ENCODE data around the gene TBL1X.
"Not testable (repeated sequence)": the region's sequence is repeated elsewhere in the genome, so short reads cannot be mapped to it uniquely, and the experiment has no call there.

Gene TBL1X

DNA sequence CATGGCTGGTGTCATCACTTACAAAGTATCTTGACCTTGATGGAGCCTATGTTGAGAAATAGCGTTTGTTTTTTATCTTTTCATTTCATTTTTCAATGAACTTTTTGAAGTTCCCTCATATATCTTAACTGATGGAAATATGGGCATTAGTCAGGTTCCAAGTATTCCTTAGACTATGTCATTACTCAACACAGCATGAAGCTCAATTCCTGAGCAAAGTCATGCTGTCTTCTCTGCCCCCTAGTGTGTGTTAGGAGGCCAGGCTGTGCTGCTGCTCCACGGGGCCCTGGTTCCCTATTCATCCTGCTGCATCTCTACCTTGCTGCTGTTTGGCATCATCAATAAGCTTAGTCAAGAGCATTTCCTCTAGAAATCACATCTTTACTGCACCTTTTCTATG is 259.9 kb downstream of the TBL1X start:
- FAIRE-seq: no peak

DNA sequence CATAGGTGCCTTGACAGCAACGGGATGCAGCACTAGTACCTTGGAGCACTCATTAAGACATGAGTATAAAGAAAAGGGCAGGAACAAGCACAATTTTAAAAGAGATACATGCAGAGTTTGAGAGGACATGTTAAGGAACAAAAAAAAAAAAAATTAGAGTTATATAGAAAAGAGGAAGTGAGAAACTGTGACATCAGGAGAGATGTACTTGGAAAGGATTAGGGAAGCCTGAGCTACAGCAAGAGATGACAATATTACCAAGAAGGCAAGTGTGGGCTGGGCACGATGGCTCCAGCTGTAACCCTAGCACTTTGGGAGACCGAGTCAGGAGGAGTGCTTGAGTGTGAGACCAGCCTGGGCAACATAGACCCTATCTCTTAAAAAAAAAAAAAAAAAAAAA is 263.4 kb downstream of the TBL1X start:
- FAIRE-seq: no peak

DNA sequence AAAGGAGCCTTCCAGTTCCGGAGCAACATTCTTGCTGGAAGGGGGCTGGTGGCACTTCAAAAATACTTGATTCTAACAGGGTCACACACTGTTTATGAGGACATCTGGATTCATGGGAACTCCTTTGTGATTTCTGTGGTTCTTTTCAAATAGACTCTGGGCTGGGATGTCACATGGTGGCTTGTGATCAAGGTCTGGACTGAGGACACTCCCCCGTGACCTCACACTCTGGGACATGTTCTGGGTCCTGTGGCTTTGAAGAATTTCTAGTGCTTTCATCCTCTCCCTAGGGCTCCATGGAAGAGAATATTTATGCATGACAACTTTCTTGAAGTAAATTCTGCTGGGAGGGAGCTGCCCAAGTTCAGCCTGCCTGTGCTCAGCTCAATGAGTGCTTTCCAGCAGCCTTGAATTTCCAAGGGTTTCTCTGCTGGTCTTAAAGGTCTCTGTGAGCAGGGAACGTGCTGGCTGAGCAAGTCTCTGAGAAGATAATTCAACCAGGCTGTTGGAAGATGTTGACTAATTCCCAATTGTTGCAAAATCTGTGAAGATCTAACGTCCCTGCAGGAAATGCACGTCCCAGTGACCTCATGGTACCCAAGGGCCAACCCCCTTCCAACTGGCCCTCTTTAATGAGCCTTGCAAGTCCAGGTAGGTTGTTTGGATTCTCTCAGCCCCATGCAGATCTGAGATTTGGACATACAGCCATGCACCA is 264.5 kb downstream of the TBL1X start:
- FAIRE-seq: no peak

DNA sequence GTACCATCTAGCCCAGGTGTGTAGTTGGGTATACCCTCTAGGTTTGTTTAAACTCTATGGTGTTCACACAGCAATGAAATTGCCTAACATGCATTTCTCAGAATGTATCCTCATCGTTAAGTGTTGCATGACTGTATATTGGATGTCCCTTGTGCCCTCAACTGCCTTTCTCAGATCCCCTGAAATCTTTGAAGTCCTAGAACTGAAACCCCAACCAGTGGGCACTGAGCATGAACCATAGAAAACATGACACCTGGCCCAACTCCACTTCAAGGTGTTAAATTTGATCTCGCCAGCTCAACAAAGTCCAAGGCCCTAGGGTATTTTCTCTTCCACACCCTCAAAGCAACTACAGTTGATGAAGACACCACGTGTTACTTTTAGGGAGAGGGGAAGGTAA is 265.2 kb downstream of the TBL1X start:
- no peak for FAIRE-seq

DNA sequence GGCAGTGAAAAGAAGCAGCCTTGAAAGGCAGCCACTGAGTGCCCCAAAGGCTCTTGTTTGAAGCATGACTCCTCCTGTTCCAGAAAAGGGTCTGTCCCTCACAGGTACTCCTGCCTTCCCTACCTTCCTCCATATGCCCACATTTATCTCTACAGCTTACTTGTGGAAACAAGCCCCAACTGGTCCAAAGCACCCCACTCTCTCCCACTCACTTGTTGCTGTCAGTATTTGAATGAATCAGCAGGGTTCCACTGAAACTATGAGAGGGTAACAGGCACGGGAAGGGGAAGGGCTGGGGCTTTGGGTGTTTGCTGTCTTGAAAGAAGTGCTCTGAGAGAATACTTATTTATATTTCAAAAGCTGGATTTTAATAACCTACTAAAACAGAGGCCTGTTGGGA is 265.9 kb downstream of the TBL1X start:
- no peak for FAIRE-seq

DNA sequence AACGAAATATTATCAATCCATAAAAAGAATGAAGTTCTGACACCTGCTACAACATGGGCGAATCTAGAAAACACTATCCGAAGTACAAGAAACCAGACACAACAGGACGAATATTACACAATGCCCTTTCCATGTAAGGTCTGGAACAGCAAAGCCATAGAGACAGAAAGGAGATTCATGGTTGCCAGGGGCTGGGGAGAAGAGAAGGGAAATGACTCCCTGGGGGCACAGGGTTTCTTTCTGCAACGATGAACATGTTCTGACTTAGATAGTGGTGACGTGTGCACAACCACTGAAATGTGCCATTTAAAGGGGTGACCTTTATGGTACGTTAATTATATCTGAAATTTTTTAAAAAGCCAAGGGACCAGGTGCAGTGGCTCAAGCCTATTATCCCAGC is 272.5 kb downstream of the TBL1X start:
- FAIRE-seq: no peak

DNA sequence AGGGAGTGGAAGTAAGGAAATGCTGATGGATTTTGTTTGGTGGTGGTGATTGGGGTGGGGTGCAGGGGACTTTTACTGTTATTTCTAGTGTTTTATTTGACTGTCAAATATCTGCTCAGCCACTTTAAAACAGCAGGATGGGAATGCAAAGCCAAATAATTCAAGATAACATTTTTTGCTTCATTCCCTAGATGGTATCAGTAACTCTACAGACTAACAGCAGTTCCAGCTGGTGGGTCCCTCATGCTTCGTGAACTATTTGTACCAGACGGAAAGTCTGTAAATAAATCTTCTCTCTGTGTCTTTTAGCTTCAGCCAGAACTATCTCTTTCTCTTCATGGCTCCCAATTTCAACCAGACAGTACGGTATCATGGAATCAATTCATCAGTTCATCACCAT is 273.3 kb downstream of the TBL1X start:
- FAIRE-seq: no peak

DNA sequence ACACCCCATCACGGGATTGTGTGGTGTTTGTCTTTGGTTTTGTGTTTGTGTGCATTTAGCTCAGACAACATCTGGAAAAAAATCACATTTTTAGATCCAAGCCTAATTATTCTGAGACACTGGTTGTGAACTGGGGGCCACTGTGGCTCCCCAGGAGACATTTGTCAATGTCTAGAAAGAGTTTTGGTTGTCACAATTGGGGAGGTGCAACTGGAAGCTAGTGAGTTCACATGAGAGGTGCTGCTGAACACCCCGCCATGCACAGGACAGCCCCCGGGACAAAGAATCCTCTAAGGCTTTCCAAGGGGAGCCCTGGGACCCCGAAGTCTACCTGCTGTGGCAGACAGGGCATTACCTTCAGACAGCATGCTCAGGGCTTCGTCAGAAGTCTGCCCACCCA is 274.3 kb downstream of the TBL1X start:
- FAIRE-seq: no peak

DNA sequence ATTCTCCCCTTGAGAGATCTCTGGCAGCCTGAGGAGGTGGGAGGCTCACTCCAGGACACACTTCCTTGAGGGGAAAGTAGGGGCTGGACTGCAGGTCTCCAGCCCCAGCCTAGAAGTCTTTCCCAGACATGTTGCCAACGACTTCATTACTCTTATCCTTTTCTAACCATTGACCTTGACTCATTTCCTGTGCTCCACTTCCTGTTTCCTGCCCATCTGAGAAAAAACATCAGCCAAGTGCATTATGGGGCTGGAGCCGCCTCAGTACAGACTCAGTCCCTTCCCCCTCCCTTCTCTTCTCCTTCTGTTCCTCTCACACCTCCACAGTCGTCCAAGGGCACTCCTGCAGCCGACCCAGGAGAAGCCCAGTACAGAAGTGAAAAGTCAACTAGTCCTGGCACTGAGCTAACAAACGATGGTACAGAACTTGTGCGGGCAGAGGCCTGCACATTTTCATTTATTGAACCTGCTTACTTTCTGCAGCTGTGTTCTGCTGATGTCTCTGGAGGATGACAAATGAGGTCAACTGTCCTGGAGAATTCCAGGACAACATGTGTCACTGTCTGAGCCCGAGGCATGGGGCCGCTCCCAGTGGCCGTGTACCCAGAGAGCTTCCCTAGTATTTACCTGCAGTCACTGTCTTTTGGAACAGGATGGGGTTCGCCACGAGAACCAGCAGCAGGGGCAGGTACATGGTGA is 280.7 kb downstream of the TBL1X start:
- no peak for FAIRE-seq

DNA sequence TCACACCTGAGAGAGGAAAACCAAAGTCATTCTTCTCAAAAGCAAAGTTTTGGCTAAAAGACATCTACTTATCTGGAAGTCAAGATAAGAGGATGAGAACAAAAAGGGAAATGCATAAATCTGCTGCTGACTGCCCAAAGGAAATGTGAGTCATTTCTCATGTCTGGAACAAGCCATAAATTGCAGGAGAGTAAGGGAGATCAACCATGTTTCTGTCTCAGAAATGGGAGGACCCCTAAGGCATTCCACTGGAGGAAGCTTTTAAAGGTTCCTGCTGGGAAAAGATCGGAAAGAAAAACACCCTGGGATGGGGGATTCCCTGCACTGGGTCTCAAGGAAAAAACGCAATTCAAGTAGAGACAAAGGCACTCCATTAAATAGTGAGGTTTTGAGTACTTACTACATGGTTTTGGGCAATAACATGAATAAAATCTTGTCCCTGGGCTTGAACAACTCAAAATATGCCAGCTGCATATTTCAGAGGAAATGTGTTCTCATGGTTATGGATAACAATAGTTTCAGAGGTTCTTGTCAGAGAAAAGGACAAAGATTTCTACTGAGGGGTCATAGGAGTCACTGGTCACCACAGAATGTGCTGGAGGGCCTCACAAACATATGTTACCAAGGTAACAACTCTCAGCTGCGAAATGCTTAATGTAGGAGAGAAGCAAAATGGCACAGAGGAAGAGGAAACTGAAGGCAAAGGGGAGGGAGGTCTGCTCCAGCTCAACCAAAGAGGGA is 281.5 kb downstream of the TBL1X start:
- FAIRE-seq: no peak

DNA sequence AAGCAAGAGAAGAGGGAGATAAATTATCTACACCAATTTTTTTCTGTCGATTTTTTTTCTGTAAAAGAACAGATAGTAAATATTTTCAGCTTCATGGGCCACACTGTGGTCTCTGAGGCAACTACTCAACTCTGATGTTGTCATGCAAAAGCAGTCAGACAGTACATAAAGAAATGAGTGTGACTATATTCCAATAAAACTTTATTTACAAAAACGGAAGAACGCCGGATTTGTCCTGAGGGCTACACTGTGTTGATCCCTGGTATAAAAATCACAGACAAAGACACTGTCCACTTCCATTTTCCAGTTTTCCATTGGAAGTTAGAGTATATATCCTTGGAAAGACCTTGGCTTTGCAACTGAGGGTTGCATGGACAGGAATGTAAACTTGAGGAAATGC is 282.8 kb downstream of the TBL1X start:
- FAIRE-seq: no peak

DNA sequence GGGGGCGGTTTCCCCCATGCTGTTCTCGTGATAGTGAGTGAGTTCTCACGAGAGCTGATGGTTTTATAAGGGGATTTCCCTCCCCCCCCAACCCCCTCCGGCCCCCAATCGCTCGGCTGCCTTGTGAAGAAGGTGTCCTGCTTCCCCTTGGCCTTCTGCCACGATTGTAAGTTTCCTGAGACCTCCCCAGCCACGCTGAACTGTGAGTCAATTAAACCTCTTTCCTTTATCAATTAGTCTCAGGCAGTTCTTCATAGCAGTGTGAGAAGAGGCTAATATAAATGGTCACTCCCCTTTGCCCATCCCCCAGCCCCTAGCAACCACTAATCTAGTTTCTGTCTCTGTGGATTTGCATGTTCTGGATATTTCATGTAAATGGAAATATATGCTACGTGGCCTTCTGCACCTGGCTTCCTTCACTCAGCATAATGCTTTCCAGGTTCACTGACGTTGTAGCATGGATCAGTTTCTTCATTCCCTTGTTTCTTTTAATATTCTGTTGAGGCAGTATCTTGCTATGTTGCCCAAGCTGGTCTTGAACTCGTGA is 284.4 kb downstream of the TBL1X start:
- no peak for FAIRE-seq

DNA sequence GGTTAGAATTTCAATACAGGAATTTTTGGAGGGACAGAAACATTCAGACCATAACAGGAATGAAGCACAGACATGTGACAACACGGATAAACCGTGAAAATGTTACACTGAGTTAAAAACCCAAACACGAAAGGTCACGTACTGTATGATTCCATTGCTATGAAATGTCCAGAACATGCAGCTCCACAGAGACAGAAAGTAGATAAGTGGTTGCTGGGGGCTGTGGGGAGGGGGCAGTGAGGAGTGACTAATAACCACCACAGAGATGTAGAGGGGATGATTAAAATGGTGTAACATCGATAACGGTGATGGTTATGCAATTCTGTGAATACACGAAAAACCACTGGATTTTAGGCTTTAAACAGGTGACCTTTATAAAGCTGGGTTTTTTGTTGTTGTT is 292.5 kb downstream of the TBL1X start:
- FAIRE-seq: no peak

DNA sequence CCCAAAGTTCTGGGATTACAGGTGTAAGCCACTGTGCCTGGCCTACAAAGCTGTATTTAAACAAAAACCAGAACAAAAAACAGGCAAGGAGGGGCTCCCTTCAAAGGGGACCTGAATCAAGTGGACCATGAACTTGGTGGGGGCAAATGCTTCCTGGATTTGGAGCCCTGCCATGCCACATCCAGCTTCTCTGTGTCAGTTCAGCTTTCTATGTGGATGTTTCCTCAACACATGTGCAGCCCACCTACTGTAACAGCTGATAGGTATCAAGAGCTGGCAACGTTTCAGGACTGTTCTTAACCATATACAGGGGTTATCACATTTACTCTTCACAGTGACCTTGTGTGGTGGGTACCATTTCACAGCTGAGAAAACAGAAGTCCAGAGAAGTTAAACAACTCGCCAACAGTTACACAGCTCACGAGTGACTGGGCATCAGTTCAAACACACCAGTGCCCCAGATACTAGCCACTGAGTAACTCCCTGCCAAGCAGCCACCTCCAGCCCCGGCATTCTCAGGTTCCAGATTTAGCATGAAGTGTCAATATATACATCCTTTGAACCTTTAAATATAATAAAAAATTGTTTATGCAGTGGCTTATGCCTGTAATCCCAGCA is 293.3 kb downstream of the TBL1X start:
- no peak for FAIRE-seq

DNA sequence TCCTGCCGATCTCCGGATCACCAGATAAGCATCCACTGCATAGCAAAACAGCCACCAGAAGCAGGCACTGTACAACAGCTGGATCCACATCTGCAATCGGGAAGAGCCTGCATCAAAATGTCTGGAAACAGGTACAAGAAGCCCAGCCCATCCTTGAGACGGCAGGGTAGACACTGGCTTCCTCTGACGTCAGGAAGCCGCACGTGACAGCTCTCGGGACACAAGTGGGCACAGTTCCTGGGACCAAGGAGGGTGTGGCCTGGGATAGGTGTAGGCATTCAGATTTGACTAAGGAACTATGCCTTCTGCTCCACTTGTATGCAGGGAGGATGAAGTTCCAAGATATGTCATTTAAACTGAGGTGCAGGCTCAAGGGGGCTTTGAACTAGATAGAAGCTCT is 294.5 kb downstream of the TBL1X start:
- FAIRE-seq: no peak

DNA sequence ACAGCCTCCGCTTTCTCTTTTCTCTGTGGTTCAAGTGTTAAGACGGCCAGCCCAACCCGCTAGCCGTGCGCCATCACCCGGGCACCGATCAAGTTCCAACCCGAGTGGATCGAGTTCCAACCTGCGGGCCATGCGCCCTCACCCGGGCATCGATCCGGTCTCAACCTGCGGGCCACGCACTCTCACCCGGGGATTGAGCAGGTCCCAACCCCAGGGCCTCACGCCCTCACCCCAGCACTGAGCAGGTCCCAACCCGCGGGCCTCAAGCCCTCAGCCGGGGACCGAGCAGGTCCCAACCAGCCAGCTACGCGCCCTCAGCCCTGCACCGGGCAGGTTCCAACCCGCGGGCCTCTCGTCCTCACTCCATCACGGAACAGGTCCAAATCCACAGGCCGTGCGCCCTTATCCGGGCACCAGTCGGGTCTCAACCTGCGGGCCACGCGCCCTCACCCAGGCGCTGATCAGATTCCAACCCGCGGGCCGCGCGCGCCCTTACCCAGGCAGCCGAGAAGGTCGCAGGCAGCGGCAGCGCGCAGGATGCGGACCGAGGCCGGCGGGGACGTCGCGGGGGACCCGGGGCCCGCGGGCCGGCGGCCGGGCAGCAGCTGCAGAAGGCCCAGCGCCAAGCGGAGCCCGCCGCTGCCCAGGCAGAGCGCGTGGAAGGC is 300.3 kb downstream of the TBL1X start:
- no peak for FAIRE-seq

DNA sequence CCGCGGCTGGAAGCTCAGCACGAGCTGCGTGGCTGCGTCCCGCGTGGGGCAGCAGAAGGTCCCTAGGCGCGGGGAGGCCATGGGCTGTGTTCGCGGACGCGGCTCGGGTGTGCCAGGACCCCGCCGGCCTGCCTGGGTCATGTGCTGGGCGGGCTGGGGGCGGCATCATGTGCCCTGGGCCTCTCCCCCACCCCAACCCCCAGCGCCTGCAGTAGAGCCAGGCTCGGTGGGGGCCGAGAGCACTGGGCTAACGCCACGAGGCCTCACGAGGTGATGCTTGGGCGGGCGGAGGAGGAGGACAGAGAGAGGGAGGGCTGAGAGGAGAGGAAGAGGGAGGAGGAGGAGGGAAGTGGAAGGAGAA is 300.9 kb downstream of the TBL1X start, which contains the start of gene GPR143:
GPR143 (minus strand) TSS at position 111 of the 361 bp plus-strand sequence; CDS start at position 81, 30 bp downstream.
- no peak for FAIRE-seq

DNA sequence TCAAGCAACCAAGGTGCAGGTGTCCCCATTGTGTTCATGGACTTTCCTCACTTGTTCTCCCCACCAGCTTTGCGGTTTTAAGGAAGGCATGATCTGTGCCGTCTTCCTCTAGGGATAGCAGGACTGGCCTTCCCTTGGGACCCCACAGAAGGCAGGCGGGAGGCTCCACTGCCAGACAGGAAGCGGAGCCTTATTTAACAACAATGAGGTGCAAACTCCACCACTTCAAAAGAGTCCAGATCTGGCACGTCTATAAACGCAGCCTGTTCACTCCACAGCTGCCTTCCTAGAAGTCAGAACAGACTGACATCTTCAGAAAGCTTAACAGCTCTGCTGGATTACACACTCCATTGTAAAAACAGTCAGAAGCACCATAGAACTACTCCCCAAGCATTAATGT is 302.5 kb downstream of the TBL1X start:
- no peak for FAIRE-seq

DNA sequence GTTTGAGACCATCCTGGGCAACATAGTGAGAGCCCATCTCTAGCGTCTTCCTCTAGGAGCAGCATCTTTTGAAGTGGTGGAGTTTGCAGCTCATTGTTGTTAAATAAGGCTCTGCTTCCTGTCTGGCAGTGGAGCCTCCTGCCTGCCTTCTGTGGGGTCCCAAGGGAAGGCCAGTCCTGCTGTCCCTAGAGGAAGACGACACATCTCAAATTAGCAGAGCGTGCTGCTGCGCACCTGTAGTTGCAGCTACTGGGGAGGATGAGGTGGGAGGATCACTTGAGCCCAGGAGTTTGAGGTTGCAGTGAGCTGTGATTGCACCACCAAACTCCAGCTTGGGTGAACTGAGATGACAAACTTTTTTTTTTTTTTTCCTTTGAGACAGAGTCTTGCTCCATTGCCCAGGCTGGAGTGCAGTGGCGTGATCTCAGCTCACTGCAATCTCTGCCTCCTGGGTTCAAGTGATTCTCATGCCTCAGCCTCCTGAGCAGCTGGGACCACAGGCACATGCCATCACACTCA is 303.5 kb downstream of the TBL1X start:
- FAIRE-seq: not testable (repeated sequence)

DNA sequence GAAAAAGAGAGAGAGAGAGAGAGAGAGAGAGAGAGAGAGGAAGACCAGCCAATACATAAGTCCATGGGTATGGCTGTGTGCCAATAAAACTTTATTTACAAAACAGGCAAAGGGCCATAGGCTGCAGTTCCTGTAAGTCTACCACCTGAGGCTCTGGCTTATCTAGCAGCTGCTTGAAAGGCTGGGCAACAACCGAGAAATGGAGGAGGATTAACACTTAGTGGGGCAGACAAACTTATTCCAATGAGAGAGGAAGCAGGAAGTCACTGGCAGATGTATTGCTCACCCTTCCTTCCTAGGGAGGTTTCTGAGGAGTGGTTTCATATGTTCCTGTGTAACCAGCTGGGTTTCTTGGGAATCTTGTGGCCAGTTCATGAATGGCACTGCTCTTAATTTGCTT is 305.5 kb downstream of the TBL1X start:
- FAIRE-seq: no peak

DNA sequence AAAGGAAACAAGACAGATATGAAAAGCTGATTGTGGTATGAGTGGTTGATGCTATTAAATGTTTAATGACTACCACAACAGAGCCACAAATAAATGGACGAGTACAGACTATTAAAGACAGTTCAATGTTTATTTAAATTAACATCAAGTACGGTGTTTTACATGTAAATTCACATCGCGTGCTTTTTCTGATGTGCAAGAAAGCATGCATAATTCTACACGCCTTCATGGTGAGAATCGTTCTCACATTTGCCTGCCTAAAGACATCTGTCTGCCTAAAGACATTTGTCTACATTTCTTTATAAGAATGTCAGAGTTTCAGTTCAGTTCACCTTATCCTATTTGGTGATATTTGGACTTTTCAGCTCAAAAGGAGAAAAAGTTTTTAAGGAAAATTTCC is 308.1 kb downstream of the TBL1X start:
- FAIRE-seq: no peak

DNA sequence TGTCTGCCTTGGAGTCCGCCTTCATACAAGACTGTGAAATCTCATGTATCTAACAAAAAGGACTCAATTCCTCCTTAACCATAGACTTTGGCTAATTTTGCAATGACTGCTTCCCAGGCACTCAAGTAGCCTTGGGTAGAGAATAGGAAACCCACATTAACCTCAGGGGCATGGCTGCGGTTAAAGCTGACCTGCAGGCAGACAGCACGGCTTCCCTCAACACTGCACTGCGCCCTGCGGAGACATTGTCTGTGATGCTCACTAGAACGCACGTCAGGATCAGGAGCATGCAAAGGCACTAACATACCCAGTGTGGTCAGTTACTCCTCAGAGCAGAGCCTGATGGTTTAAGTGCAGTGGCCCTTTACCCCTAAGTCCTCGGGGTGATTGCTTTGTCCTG is 311.1 kb downstream of the TBL1X start:
- no peak for FAIRE-seq
